ENCODE data around the gene LY9. TPM values are rescaled to one million over a fixed set of nuclear protein-coding genes. Genes with fewer than 3 reads are reported as not detected.

The LY9 gene
- total RNA-seq, 6 donors from 2014 or later, result 0.78 to 6.7 (median 2.3) TPM

DNA sequence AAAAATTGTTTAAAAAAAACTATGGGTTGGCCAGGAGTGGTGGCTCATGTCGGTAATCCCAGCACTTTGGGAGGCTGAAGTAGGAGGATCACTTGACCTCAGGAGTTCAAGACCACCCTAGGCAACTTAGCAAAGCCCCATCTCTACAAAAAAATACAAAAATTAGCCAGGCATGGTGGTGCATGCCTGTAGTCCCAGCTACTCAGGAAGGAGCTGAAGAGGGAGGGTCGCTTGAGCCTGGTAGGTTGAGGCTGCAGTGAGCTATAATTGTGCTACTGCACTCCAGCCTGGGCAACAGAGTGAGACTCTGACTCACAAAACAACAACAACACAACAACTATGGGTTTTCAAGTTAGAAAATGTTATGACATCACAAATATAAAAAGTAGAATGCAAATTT, 40.5 kb upstream of the LY9 start:
- Histone ChIP-seq H3K9me3 (no peaks in the 10 kb centered on the region), H3K27me3 (no peaks in the 10 kb centered on the region), H3K4me3 (no peak overlapping the region), H3K4me1 (no peaks in the 10 kb centered on the region), H3K36me3 (no peaks in the 10 kb centered on the region), H3K27ac (no peak overlapping the region)
- DNase-seq, result no peak
- 84 to 92% methylated on average over 2 of the region's 2 CpGs for WGBS, 2 donors
- TF ChIP-seq EP300 (IDR thresholded peaks at IDR 0.05), result no peak
- TF ChIP-seq POLR2A (IDR thresholded peaks at IDR 0.05), result no peak
- no peak for TF ChIP-seq CTCF (IDR thresholded peaks at IDR 0.05)
- ATAC-seq (ENCODE audit: low FRiP score in 2 of 2), result no peak

- 51 to 69% methylated on average over 5 of the region's 5 CpGs for WGBS, 2 donors
- Histone ChIP-seq H3K4me1 (no peaks in the 10 kb centered on the region), H3K4me3 (no peak overlapping the region), H3K27me3 (no peaks in the 10 kb centered on the region), H3K36me3 (no peaks in the 10 kb centered on the region), H3K27ac (peak overlapping the region in 1 of 4 donors; percentile 35), H3K9me3 (no peaks in the 10 kb centered on the region)
- DNase-seq, result no peak
- no peak for TF ChIP-seq EP300 (IDR thresholded peaks at IDR 0.05)
- no peak for TF ChIP-seq CTCF (IDR thresholded peaks at IDR 0.05)
- no peak for ATAC-seq (ENCODE audit: low FRiP score in 2 of 2)
Measured at GRCh38 chr1:160755911-160756848, 39.8 kb upstream of the LY9 start.

DNA sequence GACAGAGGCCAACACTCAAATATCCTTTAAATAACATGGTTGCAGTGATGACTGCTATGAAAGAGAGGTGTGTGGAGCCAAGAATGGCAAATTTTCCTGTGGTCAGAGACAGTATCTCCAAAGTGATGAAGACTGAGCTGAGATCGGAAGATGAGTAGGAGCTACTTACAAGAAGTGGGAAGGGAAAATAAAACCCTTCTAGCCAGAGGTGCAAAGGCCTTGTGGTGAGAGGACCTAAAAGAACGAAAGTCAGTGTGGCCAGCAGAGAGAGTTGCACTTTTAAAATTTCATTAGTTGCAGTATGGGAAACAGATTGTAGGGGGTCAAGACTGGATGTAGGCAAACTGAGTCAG, 39.1 kb upstream of the LY9 start:
- H3K27me3 ChIP-seq, result no peaks in the 10 kb centered on the region
- TF ChIP-seq POLR2A (IDR thresholded peaks at IDR 0.05), result no peak
- no peak for TF ChIP-seq POLR2AphosphoS5 (IDR thresholded peaks at IDR 0.05)
- no peak for TF ChIP-seq EP300 (IDR thresholded peaks at IDR 0.05)
- no peak for TF ChIP-seq CTCF (IDR thresholded peaks at IDR 0.05)
- DNase-seq, result no peak
- H3K4me1 ChIP-seq, result no peaks in the 10 kb centered on the region
- no peak overlapping the region for H3K4me3 ChIP-seq
- no peaks in the 10 kb centered on the region for H3K9me3 ChIP-seq
- no peaks in the 10 kb centered on the region for H3K36me3 ChIP-seq
- WGBS, 2 donors, result 66 to 92% methylated on average over 2 of the region's 2 CpGs
- no peak overlapping the region for H3K27ac ChIP-seq
- ATAC-seq (ENCODE audit: low FRiP score in 2 of 2), result no peak

DNA sequence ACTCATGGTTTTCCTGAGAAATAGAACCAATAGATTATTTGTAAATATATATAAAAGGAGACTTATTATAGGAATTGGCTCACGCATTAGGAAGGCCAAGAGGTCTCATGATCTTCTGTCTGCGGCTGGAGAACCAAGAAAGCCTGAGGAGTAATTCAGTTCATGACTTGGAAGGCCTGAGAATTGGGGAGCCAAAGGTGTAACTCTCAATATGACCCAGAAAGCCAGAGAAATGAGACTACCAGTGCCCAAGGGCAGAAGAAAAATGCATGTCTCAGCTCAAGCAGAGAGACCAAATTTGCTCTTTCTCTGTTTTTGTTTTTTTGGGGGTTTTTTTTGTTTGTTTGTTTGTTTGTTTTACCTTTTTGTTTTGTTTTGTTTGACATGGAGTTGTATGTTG, 37.5 kb upstream of the LY9 start:
- H3K27me3 ChIP-seq, result no peaks in the 10 kb centered on the region
- no peaks in the 10 kb centered on the region for H3K9me3 ChIP-seq
- no peaks in the 10 kb centered on the region for H3K4me1 ChIP-seq
- WGBS, 2 donors, result 90 to 97% methylated on average over 2 of the region's 2 CpGs
- DNase-seq, result no peak
- no peaks in the 10 kb centered on the region for H3K36me3 ChIP-seq
- no peak overlapping the region for H3K27ac ChIP-seq
- ATAC-seq (ENCODE audit: low FRiP score in 2 of 2), result no peak
- TF ChIP-seq CTCF (IDR thresholded peaks at IDR 0.05), result no peak
- no peak for TF ChIP-seq EP300 (IDR thresholded peaks at IDR 0.05)
- TF ChIP-seq POLR2AphosphoS5 (IDR thresholded peaks at IDR 0.05), result no peak
- no peak for TF ChIP-seq POLR2A (IDR thresholded peaks at IDR 0.05)
- no peak overlapping the region for H3K4me3 ChIP-seq

GRCh38 chr1:160759740-160760139, 36.2 kb upstream of the LY9 start:
- DNase-seq (no peak), ATAC-seq (ENCODE audit: low FRiP score in 2 of 2) (no peak)
- H3K27ac ChIP-seq, result no peak overlapping the region
- no peaks in the 10 kb centered on the region for H3K9me3 ChIP-seq
- H3K4me1 ChIP-seq, result no peaks in the 10 kb centered on the region
- H3K4me3 ChIP-seq, result no peak overlapping the region
- H3K36me3 ChIP-seq, result no peaks in the 10 kb centered on the region
- TF ChIP-seq CTCF (IDR thresholded peaks at IDR 0.05), result no peak
- no peak for TF ChIP-seq POLR2A (IDR thresholded peaks at IDR 0.05)
- no peak for TF ChIP-seq POLR2AphosphoS5 (IDR thresholded peaks at IDR 0.05)
- TF ChIP-seq EP300 (IDR thresholded peaks at IDR 0.05), result no peak
- H3K27me3 ChIP-seq, result no peaks in the 10 kb centered on the region

All from upper lobe of left lung (tissue), 6 donors.